IPS-15b (cell line): ENCODE data around the gene SSTR5.
"Not testable (repeated sequence)": the region's sequence is repeated elsewhere in the genome, so short reads cannot be mapped to it uniquely, and the experiment has no call there.

Experiments used
- H3K27me3 ChIP-seq: one replicate; pipeline ENCODE4 v1.6.1; 2013; ENCODE audit warnings: low read length; ENCODE audit not compliant: control insufficient read depth, insufficient read depth
- H3K36me3 ChIP-seq: one replicate; pipeline ENCODE4 v1.6.1; 2013; ENCODE audit warnings: low read length; ENCODE audit not compliant: control insufficient read depth, insufficient read depth
- H3K4me1 ChIP-seq: one replicate; pipeline ENCODE4 v1.6.1; 2013; ENCODE audit warnings: mild to moderate bottlenecking, low read length; ENCODE audit not compliant: control insufficient read depth, insufficient read depth
- H3K4me3 ChIP-seq: one replicate; pipeline ENCODE4 v1.5.1; 2013; ENCODE audit warnings: low read depth, low read length
- H3K9ac ChIP-seq: one replicate; pipeline ENCODE4 v1.6.1; 2013; ENCODE audit warnings: low read depth, mild to moderate bottlenecking, low read length
- H3K9me3 ChIP-seq: one replicate; pipeline ENCODE4 v1.6.1; 2013; ENCODE audit warnings: mild to moderate bottlenecking, low read length; ENCODE audit not compliant: control insufficient read depth, insufficient read depth

SSTR5 gene

DNA sequence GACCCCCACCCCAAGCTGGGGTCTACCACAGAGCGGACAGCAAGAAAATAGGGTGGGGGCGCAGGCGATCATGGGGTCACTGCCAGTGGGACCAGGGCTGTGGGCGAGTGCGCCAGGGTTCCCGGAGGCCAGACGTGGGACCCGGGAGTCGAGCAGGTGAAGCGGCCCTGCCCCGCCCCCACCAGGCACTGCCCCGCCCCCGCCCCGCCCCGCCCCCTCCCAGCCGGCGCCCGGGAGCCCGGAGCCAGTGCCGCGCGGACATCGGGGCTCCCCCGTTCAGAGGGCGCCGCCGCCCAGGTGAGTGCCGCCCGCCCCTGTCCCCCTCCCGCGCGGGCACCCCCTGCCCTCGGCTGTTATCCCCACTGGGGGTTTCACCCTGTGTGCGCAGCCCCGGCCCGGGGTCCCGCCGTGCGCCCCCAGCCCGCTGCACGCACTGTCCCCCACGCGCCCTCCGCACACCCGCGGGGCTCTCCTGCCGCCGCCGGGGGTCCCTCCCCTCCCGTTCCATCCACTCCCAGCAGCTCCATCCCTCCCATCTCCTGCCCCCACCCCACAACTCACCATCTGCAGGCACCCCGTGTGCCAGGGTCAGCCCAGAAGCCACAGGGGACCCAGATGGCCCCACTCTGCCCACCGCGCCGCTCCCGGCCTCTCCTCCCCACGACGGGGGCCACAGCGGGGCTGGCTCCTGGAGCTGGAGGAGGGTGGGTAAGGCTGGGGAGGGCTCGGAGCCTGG lies at the start of gene SSTR5:
SSTR5 (plus strand) TSS at position 222 of the 736 bp plus-strand sequence. CDS start 6,122 bp downstream, outside the sequence.
- Histone ChIP-seq H3K4me1 (no peaks in the 10 kb centered on the region), H3K4me3 (peak within 1 kb of the TSS; percentile 46), H3K27me3 (peaks cover 4% of the 10 kb centered on the region)

DNA sequence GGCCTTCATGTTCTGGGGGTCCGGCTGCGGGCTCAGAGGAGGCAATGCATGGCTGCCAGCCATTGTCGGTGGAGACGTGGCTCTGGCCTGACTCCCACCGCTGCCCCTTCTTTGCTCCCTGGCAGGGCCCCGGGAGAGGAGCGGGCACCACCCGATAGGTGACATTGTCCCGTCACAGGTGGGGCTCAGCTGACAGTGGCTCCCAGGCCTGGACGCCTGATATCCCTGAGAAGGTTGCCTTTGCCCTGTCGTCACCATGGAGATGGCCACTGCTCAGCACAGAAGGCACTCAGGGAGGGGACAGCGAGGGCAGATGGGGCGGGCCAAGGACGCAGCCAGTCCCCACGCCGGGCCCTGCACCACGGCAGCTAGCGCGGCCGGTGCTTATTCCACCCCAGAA lies 48.4 kb upstream of the SSTR5 start:
- Histone ChIP-seq H3K4me3 (no peak overlapping the region), H3K9me3 (no peaks in the 10 kb centered on the region), H3K36me3 (no peaks in the 10 kb centered on the region), H3K4me1 (no peaks in the 10 kb centered on the region), H3K9ac (no peak overlapping the region), H3K27me3 (no peaks in the 10 kb centered on the region)

More for the DNA sequence above, at the start of gene SSTR5:
- Histone ChIP-seq H3K9ac (no peak within 1 kb of the TSS), H3K9me3 (no peaks in the 10 kb centered on the region), H3K36me3 (no peaks in the 10 kb centered on the region)

DNA sequence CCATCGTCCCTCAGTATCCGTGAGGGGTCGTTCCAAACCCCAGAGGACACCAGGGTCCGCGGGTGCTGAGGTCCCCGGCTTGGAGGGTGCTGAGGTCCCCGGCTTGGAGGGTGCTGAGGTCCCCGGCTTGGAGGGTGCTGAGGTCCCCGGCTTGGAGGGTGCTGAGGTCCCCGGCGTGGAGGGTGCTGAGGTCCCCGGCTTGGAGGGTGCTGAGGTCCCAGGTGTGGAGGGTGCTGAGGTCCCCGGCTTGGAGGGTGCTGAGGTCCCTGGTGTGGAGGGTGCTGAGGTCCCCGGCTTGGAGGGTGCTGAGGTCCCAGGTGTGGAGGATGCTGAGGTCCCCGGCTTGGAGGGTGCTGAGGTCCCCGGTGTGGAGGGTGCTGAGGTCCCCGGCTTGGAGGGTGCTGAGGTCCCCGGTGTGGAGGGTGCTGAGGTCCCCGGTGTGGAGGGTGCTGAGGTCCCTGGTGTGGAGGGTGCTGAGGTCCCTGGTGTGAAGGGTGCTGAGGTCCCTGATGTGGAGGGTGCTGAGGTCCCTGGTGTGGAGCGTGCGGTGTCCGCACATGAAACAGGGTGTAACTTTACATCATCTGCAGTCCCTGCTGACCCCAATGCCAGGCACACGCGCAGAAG lies 47.3 kb upstream of the SSTR5 start:
- H3K27me3 ChIP-seq = not testable (repeated sequence)

DNA sequence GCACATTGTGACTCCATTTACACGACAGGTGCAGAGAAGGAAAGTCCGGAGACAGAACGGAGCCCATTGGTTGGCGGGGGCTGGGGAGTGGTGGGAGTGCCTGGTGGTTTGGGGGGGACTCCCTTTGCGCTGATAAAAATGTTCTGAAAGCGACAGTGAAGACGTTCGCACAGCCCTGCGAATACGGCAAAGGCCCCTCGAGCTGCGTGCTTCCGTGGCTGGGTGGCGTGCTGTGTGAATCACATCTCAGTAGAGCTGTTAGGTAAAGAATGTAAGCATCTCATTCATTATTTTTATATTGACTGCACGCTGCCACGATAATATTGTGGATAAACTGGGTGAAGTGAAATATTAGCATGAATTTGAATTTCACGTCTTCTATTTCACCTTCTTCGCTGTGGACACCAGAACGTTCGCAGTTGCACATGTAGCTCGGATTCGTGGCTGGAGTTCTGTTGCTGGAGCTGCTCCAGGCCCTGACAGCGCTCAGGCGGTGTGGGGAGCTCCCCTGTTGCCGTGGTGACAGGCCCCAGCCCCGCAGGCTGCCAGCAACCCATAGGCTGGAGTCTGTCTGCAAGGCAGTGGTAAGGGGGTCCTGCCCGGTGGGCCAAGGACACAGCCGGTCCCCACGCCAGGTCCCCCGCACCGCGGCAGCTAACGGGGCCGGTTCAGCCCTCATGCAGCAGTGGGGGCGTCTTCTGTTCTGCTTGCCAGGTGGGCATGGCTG lies 46.3 kb upstream of the SSTR5 start:
- Histone ChIP-seq H3K4me1 (no peaks in the 10 kb centered on the region), H3K9me3 (no peaks in the 10 kb centered on the region), H3K36me3 (no peaks in the 10 kb centered on the region), H3K9ac (no peak overlapping the region), H3K27me3 (no peaks in the 10 kb centered on the region), H3K4me3 (no peak overlapping the region)

More for the DNA sequence above, 47.3 kb upstream of the SSTR5 start:
- H3K9me3 ChIP-seq, H3K36me3 ChIP-seq, H3K4me1 ChIP-seq, H3K9ac ChIP-seq, H3K4me3 ChIP-seq: not testable (repeated sequence)

DNA sequence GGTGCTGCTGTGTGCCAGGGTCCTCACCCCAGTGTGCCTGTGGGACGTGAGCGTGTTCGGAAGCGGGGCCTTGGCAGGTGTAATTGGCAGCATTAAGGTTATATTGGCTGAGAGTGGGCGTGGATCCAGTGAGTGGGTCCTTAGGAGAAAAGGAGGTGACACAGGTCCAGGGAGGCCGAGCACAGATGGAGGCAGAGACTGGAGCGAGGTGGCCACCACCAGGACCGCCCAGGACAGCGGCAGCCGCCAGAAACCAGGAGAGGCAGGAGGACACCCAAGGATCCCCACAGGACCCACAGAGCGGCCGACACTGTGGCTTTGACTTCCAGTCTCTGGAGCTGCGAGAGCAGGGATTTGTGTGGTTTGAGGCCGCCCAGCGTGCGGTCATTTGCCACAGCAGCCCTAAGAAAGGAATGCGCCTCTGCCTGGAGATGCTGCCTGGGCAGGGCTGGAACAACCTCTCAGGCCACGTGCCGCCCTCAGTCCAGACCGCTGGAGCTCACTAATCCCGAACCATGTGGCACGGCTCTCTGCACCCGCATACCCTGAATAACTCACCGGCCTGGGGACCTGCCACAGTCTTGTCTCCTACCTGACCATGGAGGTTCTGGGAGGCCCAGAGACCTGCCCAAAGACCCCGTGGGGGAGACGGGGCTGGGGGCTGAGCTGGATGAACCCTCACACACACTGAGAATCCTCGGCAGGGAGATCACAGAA lies 45.6 kb upstream of the SSTR5 start:
- Histone ChIP-seq H3K9ac (no peak overlapping the region), H3K27me3 (no peaks in the 10 kb centered on the region), H3K4me3 (no peak overlapping the region), H3K36me3 (no peaks in the 10 kb centered on the region), H3K4me1 (no peaks in the 10 kb centered on the region), H3K9me3 (no peaks in the 10 kb centered on the region)

DNA sequence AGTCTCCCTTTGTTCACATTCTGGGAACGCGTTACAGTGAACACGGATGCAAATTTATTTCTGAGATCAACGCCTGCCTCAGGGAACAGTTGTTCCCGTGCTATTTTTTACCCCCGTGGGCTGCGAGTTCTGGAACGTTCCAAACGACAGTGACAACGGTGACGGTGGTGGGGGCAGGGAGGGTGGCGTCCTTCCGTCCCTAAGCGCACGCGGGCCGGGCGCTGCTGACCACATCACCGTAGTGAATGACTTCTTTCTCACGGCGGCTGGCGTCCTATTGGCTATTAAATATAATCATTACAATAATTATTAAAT lies 45.1 kb upstream of the SSTR5 start:
- Histone ChIP-seq H3K4me1 (no peaks in the 10 kb centered on the region), H3K36me3 (no peaks in the 10 kb centered on the region), H3K4me3 (no peak overlapping the region), H3K9me3 (no peaks in the 10 kb centered on the region), H3K9ac (no peak overlapping the region), H3K27me3 (no peaks in the 10 kb centered on the region)

DNA sequence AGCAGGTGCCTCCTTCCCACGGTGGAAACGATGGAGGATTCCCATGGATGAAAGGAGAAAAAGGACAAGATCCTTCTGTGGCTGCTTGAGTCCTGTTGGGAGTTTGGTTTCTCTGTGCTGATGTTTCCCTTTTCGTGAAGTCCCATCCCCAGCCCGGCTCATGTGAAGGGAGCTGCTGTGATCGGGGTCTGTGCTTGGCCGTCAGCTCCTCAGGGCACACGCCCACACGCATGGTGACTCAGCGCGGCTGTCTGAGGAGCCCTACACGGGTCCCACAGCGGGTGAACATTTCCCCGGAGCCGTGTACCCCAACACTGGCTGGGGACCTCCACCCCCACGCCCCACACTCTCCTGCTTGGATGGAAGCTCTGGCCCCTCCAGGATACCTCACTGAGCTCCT lies 44.5 kb upstream of the SSTR5 start:
- Histone ChIP-seq H3K36me3 (no peaks in the 10 kb centered on the region), H3K4me3 (no peak overlapping the region), H3K9me3 (no peaks in the 10 kb centered on the region), H3K4me1 (no peaks in the 10 kb centered on the region), H3K27me3 (no peaks in the 10 kb centered on the region), H3K9ac (no peak overlapping the region)

DNA sequence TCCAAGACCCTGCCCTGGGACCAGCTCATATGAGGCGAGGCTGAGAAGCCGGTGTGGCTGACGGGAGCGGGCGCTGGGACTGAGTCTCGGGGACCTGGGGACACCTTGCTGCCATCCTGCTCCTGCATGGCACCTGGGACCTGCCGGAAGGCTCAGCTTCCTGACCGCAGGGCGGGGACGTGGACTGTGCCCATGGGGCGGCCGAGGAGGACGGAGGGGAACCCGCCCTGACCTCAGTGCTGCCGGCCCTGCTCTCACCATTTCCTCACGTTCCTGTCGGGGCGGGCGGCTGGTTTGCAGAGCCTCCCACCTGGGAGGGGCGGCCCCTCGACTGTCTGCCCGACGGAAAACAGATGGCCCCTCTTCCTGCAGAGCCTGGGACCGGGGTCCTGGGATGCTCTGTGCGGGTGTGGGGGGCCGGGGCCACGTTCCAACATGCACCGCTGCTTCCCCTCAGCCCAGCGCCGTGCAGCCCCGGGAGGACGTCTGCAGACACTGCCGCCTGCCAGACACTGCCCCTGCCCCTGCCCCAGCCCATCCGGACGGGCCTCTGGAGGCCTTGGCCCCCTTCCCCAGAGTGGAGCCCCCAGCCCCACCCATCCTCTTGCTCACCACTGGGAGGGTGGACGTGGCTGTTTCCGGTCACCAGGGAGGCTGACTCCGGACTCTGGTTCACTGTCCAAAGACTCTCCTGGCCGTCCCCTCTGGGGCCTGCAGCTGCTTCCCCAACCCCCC lies 43.9 kb upstream of the SSTR5 start:
- Histone ChIP-seq H3K4me1 (no peaks in the 10 kb centered on the region), H3K9ac (no peak overlapping the region), H3K9me3 (no peaks in the 10 kb centered on the region), H3K36me3 (no peaks in the 10 kb centered on the region), H3K4me3 (no peak overlapping the region), H3K27me3 (no peaks in the 10 kb centered on the region)

DNA sequence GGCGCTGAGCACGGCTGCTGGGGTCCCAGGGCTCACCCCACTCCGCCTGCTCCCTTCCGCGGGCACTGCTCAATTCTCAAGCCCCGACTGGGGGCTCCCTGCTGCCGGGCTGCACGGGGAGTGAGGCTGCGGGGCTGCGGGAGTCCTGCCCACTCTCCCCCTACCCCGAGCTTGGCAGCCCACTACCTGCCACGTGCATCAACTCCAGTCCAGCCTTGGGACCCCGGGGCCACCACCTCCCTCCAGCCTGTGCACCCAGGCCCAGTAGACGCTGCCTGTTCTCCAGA lies 43.3 kb upstream of the SSTR5 start:
- Histone ChIP-seq H3K27me3 (no peaks in the 10 kb centered on the region), H3K4me1 (no peaks in the 10 kb centered on the region), H3K36me3 (no peaks in the 10 kb centered on the region), H3K9ac (no peak overlapping the region), H3K4me3 (no peak overlapping the region), H3K9me3 (no peaks in the 10 kb centered on the region)

DNA sequence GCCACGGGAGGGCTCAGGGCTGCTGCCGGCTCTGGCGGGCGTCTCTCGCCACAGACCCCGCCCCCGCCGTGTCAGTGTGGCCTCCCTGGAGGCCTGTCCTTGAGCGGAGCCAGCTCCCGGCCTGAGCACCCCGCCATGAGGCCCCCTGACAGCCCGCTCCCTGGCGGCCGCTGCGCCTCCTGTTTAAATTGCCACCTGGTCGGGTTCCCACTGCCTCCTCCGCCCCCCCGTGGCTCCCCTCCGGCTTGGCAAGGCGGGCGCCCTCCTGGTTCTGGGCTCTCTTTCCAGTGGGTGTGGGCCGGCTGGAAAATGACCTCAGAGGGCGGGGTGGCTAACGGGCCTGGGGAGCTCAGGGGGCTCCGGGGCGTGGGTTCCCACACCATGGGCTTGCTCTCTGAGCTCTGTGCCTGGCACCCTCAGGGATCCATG lies 42.1 kb upstream of the SSTR5 start:
- no peaks in the 10 kb centered on the region for H3K9me3 ChIP-seq
- H3K9ac ChIP-seq = no peak overlapping the region
- H3K4me3 ChIP-seq = no peak overlapping the region
- no peaks in the 10 kb centered on the region for H3K36me3 ChIP-seq
- H3K27me3 ChIP-seq = no peaks in the 10 kb centered on the region
- H3K4me1 ChIP-seq = no peaks in the 10 kb centered on the region

DNA sequence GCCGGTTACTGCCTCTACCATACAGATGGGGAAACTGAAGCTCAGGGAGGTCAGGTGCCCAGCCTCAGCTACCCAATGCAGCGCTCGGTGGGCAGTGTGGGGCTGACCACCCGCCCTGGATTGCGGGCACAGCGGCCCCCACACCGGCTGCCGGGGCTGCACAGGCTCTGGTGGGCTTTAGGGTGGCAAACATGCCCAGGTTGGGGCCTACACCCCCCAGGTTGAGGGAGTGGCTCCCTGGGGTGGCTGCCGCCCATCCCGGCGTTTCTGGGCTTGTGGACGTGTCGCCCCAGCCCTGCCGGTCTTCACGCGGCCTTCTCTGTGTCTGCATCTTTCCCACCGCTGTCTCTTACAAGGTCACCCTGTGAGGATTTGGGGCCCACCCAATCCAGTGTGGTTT lies 40.9 kb upstream of the SSTR5 start:
- Histone ChIP-seq H3K4me3 (no peak overlapping the region), H3K4me1 (no peaks in the 10 kb centered on the region), H3K9me3 (no peaks in the 10 kb centered on the region), H3K36me3 (no peaks in the 10 kb centered on the region), H3K9ac (no peak overlapping the region), H3K27me3 (no peaks in the 10 kb centered on the region)
